CD14-positive monocyte (primary cell): ENCODE data around the gene TFF1. TPM values are rescaled to one million over a fixed set of nuclear protein-coding genes. Genes with fewer than 3 reads are reported as not detected.

Experiments used
- DNase-seq, 3 donors: peaks; one replicate each; pipeline ENCODE4 v3.0.0-alpha.2; 2011 to 2022
- H2AFZ ChIP-seq: 2 replicates; pipeline ENCODE4 v1.6.0; 2012; ENCODE audit warnings: mild to moderate bottlenecking, low read depth, low read length, inconsistent platforms; ENCODE audit not compliant: insufficient read depth, poor library complexity, severe bottlenecking
- H3K27ac ChIP-seq, 2 donors: 1 replicate in 1 of 2; 2 replicates in 1 of 2; pipeline ENCODE4 v1.5.1; 2012 to 2013; ENCODE audit warnings: low read length in 2 of 2, control low read depth in 1 of 2, inconsistent platforms in 1 of 2, low read depth in 1 of 2, mild to moderate bottlenecking in 1 of 2
- H3K27me3 ChIP-seq, 2 donors: one replicate each; pipeline versions ENCODE4 v1.6.0 to v1.6.1; 2011 to 2013; ENCODE audit warnings: low read length in 2 of 2; ENCODE audit not compliant: control insufficient read depth in 2 of 2, insufficient read depth in 2 of 2
- H3K36me3 ChIP-seq, 2 donors: replicated peaks in 1 of 2; 1 replicate in 1 of 2; 2 replicates in 1 of 2; pipeline versions ENCODE4 v1.5.1 to v1.6.1; 2012 to 2013; ENCODE audit warnings: low read length in 2 of 2, control low read depth in 1 of 2, inconsistent platforms in 1 of 2, mild to moderate bottlenecking in 1 of 2; ENCODE audit not compliant: insufficient read depth in 2 of 2, control insufficient read depth in 1 of 2
- H3K4me1 ChIP-seq, 2 donors: 1 replicate in 1 of 2; 2 replicates in 1 of 2; pipeline versions ENCODE4 v1.5.1 to v1.6.1; 2012 to 2013; ENCODE audit warnings: low read length in 2 of 2, control low read depth in 1 of 2, inconsistent platforms in 1 of 2, mild to moderate bottlenecking in 1 of 2, moderate library complexity in 1 of 2; ENCODE audit not compliant: insufficient read depth in 2 of 2, control insufficient read depth in 1 of 2
- H3K4me2 ChIP-seq: replicated peaks from 2 replicates; pipeline ENCODE3; 2012; ENCODE audit warnings: low read length, moderate library complexity, mild to moderate bottlenecking; ENCODE audit not compliant: poor library complexity, severe bottlenecking; ENCODE audit errors: extremely low read depth
- H3K4me3 ChIP-seq, 3 experiments: fragments of 200-600 bp in 1 of 3; sonication (generic) in 1 of 3; replicated peaks in 1 of 3; 1 replicate in 2 of 3; 2 replicates in 1 of 3; pipeline ENCODE4 v1.5.1; 2011 to 2013; ENCODE audit warnings: low read length in 3 of 3, mild to moderate bottlenecking in 3 of 3, control low read depth in 2 of 3, low read depth in 2 of 3, inconsistent platforms in 1 of 3, moderate library complexity in 1 of 3
- H3K79me2 ChIP-seq: 2 replicates; pipeline ENCODE4 v1.6.0; 2012; ENCODE audit warnings: mild to moderate bottlenecking, control low read depth, inconsistent platforms, low read length, moderate library complexity; ENCODE audit not compliant: insufficient read depth
- H3K9ac ChIP-seq: 2 replicates; pipeline ENCODE4 v1.6.0; 2017; ENCODE audit warnings: low read length, mild to moderate bottlenecking; ENCODE audit not compliant: insufficient read depth, poor library complexity, severe bottlenecking
- H3K9me3 ChIP-seq, 2 donors: replicated peaks in 1 of 2; 1 replicate in 1 of 2; 2 replicates in 1 of 2; pipeline versions ENCODE4 v1.5.1 to v1.6.1; 2012 to 2013; ENCODE audit warnings: low read length in 2 of 2, control low read depth in 1 of 2; ENCODE audit not compliant: control insufficient read depth in 1 of 2, insufficient read depth in 1 of 2
- H4K20me1 ChIP-seq: 2 replicates; pipeline ENCODE4 v1.6.0; 2012; ENCODE audit warnings: mild to moderate bottlenecking, low read length, control low read depth, moderate library complexity; ENCODE audit not compliant: insufficient read depth
- H3K27ac Mint-ChIP-seq, 7 donors: one replicate each; pipeline ENCODE4 v1.8.0; 2020; ENCODE audit warnings: mild to moderate bottlenecking in 7 of 7, mixed read lengths in 7 of 7, moderate library complexity in 6 of 7, inconsistent platforms in 2 of 7
- H3K27me3 Mint-ChIP-seq, 3 donors: one replicate each; pipeline ENCODE4 v1.8.0; 2021 to 2022; ENCODE audit warnings: low read depth in 3 of 3, mild to moderate bottlenecking in 3 of 3, mixed read lengths in 3 of 3, moderate library complexity in 3 of 3, inconsistent platforms in 1 of 3
- H3K36me3 Mint-ChIP-seq, 2 donors: one replicate each; pipeline ENCODE4 v1.8.0; 2020; ENCODE audit warnings: mixed read lengths in 2 of 2, inconsistent platforms in 1 of 2, mild to moderate bottlenecking in 1 of 2
- H3K4me1 Mint-ChIP-seq: one replicate; pipeline ENCODE4 v1.8.0; 2020; ENCODE audit warnings: mild to moderate bottlenecking, mixed read lengths
- H3K4me3 Mint-ChIP-seq, 2 donors: one replicate each; pipeline ENCODE4 v1.8.0; 2020; ENCODE audit warnings: mild to moderate bottlenecking in 2 of 2, mixed read lengths in 2 of 2, moderate library complexity in 1 of 2
- H3K9me3 Mint-ChIP-seq, 7 donors: one replicate each; pipeline ENCODE4 v1.8.0; 2020 to 2022; ENCODE audit warnings: mixed read lengths in 7 of 7, mild to moderate bottlenecking in 6 of 7, moderate library complexity in 6 of 7, inconsistent platforms in 2 of 7
- CTCF ChIP-seq: fragments of 200-600 bp; IDR thresholded peaks from one replicate; pipeline ENCODE4 v1.8.0; 2022; ENCODE audit warnings: antibody characterized with exemption, mild to moderate bottlenecking
- WGBS: methylation state at CpG from one replicate; pipeline ENCODE4 v1.1.5; 2013; ENCODE audit warnings: missing lambda C conversion rate; ENCODE audit not compliant: insufficient coverage; 5-methylcytosine and 5-hydroxymethylcytosine counted together
- intact Hi-C, 2 donors: fragments of 100-400 bp; cut with micrococcal nuclease; formaldehyde crosslinking; loops; one replicate each; pipeline versions ENCODE4 v1.15.0 to v1.15.1; 2023
- polyA plus RNA-seq, 3 donors: library from polyadenylated mRNA; depleted of rRNA in 1 of 3; unstranded in 2 of 3; stranded (reverse) in 1 of 3; fragments of 300-500 nt in 2 of 3; fragments of >200 nt in 1 of 3; fragmentation: Illumina TruSeq in 2 of 3; gene quantifications; 1 replicate in 2 of 3; 2 replicates in 1 of 3; pipeline ENCODE4 v1.2.3, GENCODE V29; 2012 to 2021

Gene TFF1
- polyA plus RNA-seq, 3 donors: not detected

- H3K4me1 ChIP-seq: peaks cover 0 to 6% of the 10 kb centered on the region in 2 donors
- Mint-ChIP-seq H3K4me1 (peaks cover 9% of the 10 kb centered on the region), H3K27ac (no peak overlapping the region), H3K4me3 (no peak overlapping the region), H3K27me3 (peaks cover 1 to 14% (median 13%) of the 10 kb centered on the region in 3 donors), H3K36me3 (no peaks in the 10 kb centered on the region), H3K9me3 (peaks cover 0 to 2% (median 0%) of the 10 kb centered on the region in 7 donors)
- H3K79me2 ChIP-seq: no peaks in the 10 kb centered on the region
- H3K9me3 ChIP-seq: no peaks in the 10 kb centered on the region
- no peaks in the 10 kb centered on the region for H3K27me3 ChIP-seq
- H3K27ac ChIP-seq: no peak overlapping the region
- no peak overlapping the region for H3K4me2 ChIP-seq
- no peak for DNase-seq
- no peak overlapping the region for H3K9ac ChIP-seq
- no peaks in the 10 kb centered on the region for H3K36me3 ChIP-seq
- no peak overlapping the region for H2AFZ ChIP-seq
- no peak for TF ChIP-seq CTCF
- intact Hi-C loops: no loop called here
- WGBS: 100% methylated on average over 1 of the region's 6 CpGs
- no peak overlapping the region for H3K4me3 ChIP-seq
- H4K20me1 ChIP-seq: no peaks in the 10 kb centered on the region
Measured at GRCh38 chr21:42365770-42366169, 565 bp downstream of the TFF1 start.

GRCh38 chr21:42364304-42364865, 1.9 kb downstream of the TFF1 start:
- Histone ChIP-seq H4K20me1 (no peaks in the 10 kb centered on the region), H3K27me3 (no peaks in the 10 kb centered on the region), H3K79me2 (no peaks in the 10 kb centered on the region), H3K27ac (no peak overlapping the region), H3K9me3 (peaks cover 3 to 8% of the 10 kb centered on the region in 2 donors), H2AFZ (no peak overlapping the region), H3K9ac (no peak overlapping the region), H3K4me1 (peaks cover 0 to 6% of the 10 kb centered on the region in 2 donors), H3K4me3 (no peak overlapping the region), H3K36me3 (no peaks in the 10 kb centered on the region), H3K4me2 (no peak overlapping the region)
- no peak for TF ChIP-seq CTCF
- no peak for DNase-seq
- Mint-ChIP-seq H3K4me1 (peaks cover 9% of the 10 kb centered on the region), H3K27me3 (peaks cover 0 to 14% (median 13%) of the 10 kb centered on the region in 3 donors), H3K27ac (peak overlapping the region in 1 of 7 donors; percentile 36), H3K9me3 (peaks cover 0 to 10% (median 3%) of the 10 kb centered on the region in 7 donors), H3K4me3 (peak overlapping the region in 1 of 2 donors; percentile 13), H3K36me3 (no peaks in the 10 kb centered on the region)
- intact Hi-C loops: no loop called here
- 32% methylated on average over 8 of the region's 13 CpGs for WGBS
